HepG2 (cell line): ENCODE data around the gene CSE1L. TPM values are rescaled to one million over a fixed set of nuclear protein-coding genes. Genes with fewer than 3 reads are reported as not detected.
A peak's percentile ranks its signal among the peaks of the same experiment; 100 is the strongest.

Source experiments
- AKAP8 ChIP-seq: sonication (generic); formaldehyde crosslinking; IDR thresholded peaks from 2 replicates; pipeline ENCODE4 v1.5.1; 2020; ENCODE audit warnings: mild to moderate bottlenecking, missing genetic modification reagents
- CHD2 ChIP-seq: IDR thresholded peaks from 2 replicates; pipeline ENCODE4 v1.6.1; 2011; ENCODE audit warnings: low read depth, low read length, improper control_type of control experiment
- EZH2 ChIP-seq: conservative IDR thresholded peaks from 2 replicates; pipeline ENCODE4 v1.6.1; 2012; ENCODE audit warnings: mild to moderate bottlenecking, low read depth, low read length, moderate library complexity
- HNRNPUL1 ChIP-seq: fragments of 200-400 bp; formaldehyde crosslinking; IDR thresholded peaks from 2 replicates; pipeline ENCODE4 v1.6.1; 2017; ENCODE audit warnings: low read depth, mild to moderate bottlenecking, low read length, moderate library complexity
- KDM5B ChIP-seq: sonication (generic); formaldehyde crosslinking; IDR thresholded peaks from 2 replicates; pipeline ENCODE4 v1.4.0; 2020; ENCODE audit warnings: missing genetic modification reagents, mild to moderate bottlenecking, borderline replicate concordance
- MBD4 ChIP-seq: IDR thresholded peaks from 2 replicates; pipeline ENCODE4 v1.6.1; 2012; ENCODE audit warnings: low read length, inconsistent platforms, borderline replicate concordance
- MEF2D ChIP-seq: sonication (generic); formaldehyde crosslinking; IDR thresholded peaks from 2 replicates; pipeline ENCODE4 v1.5.1; 2020; ENCODE audit warnings: mild to moderate bottlenecking, missing genetic modification reagents
- MIER2 ChIP-seq: IDR thresholded peaks from 2 replicates; pipeline ENCODE4 v1.6.1; 2016; ENCODE audit warnings: missing biosample characterization, missing genetic modification reagents
- NCOA5 ChIP-seq: sonication (generic); formaldehyde crosslinking; IDR thresholded peaks from 2 replicates; pipeline ENCODE4 v1.4.0; 2020; ENCODE audit warnings: missing genetic modification reagents
- NR2F6 ChIP-seq, 2 experiments: IDR thresholded peaks; 2 replicates each; pipeline ENCODE4 v1.6.1; 2016; ENCODE audit warnings: antibody characterized with exemption in 1 of 2, mild to moderate bottlenecking in 1 of 2
- PHB2 ChIP-seq: fragments of 450-650 bp; IDR thresholded peaks from 2 replicates; pipeline ENCODE4 v1.6.1; 2018; ENCODE audit not compliant: partially characterized antibody
- PHF21A ChIP-seq: sonication (generic); formaldehyde crosslinking; IDR thresholded peaks from 2 replicates; pipeline ENCODE4 v1.5.0; 2020; ENCODE audit warnings: mild to moderate bottlenecking, missing genetic modification reagents
- POLR2G ChIP-seq: fragments of 200-400 bp; formaldehyde crosslinking; IDR thresholded peaks from 2 replicates; pipeline ENCODE4 v1.6.1; 2018; ENCODE audit warnings: mild to moderate bottlenecking, low read depth, low read length, moderate library complexity
- RBAK ChIP-seq: sonication (generic); formaldehyde crosslinking; IDR thresholded peaks from 2 replicates; pipeline ENCODE4 v1.5.1; 2020; ENCODE audit warnings: mild to moderate bottlenecking, missing genetic modification reagents
- REPIN1 ChIP-seq: sonication (generic); formaldehyde crosslinking; IDR thresholded peaks from 2 replicates; pipeline ENCODE4 v1.8.0; 2022; ENCODE audit warnings: missing genetic modification reagents, low read depth, mild to moderate bottlenecking, borderline replicate concordance
- SETDB1 ChIP-seq: sonication (generic); formaldehyde crosslinking; IDR thresholded peaks from 2 replicates; pipeline ENCODE4 v1.5.1; 2020; ENCODE audit warnings: missing genetic modification reagents, mild to moderate bottlenecking, borderline replicate concordance
- SIX1 ChIP-seq: sonication (generic); formaldehyde crosslinking; IDR thresholded peaks from 2 replicates; pipeline ENCODE4 v1.4.0; 2020; ENCODE audit warnings: missing genetic modification reagents, borderline replicate concordance
- SPEN ChIP-seq: sonication (generic); formaldehyde crosslinking; IDR thresholded peaks from 2 replicates; pipeline ENCODE4 v1.5.1; 2020; ENCODE audit warnings: low read depth, mild to moderate bottlenecking, missing genetic modification reagents
- STAT5B ChIP-seq: sonication (generic); formaldehyde crosslinking; IDR thresholded peaks from 2 replicates; pipeline ENCODE4 v1.4.0; 2020; ENCODE audit warnings: missing genetic modification reagents
- TP53 ChIP-seq: sonication (generic); formaldehyde crosslinking; conservative IDR thresholded peaks from 2 replicates; pipeline ENCODE4 v1.4.0; 2020; ENCODE audit warnings: missing genetic modification reagents
- YEATS2 ChIP-seq: sonication (generic); formaldehyde crosslinking; IDR thresholded peaks from 2 replicates; pipeline ENCODE4 v1.4.0; 2020; ENCODE audit warnings: missing genetic modification reagents, borderline replicate concordance
- ZFP1 ChIP-seq: IDR thresholded peaks from 2 replicates; pipeline ENCODE4 v1.6.1; 2016
- ZNF10 ChIP-seq: sonication (generic); formaldehyde crosslinking; IDR thresholded peaks from 2 replicates; pipeline ENCODE4 v1.4.0; 2020; ENCODE audit warnings: mild to moderate bottlenecking, low read depth, missing genetic modification reagents, borderline replicate concordance
- ZNF564 ChIP-seq: sonication (generic); formaldehyde crosslinking; IDR thresholded peaks from 2 replicates; pipeline ENCODE4 v1.8.1; 2023; ENCODE audit warnings: mild to moderate bottlenecking, missing genetic modification reagents
- ZNF644 ChIP-seq: IDR thresholded peaks from 2 replicates; pipeline ENCODE4 v1.6.1; 2016; ENCODE audit warnings: low read depth
- ZNF672 ChIP-seq: sonication (generic); formaldehyde crosslinking; IDR thresholded peaks from 2 replicates; pipeline ENCODE4 v1.8.1; 2022; ENCODE audit warnings: missing genetic modification reagents
- ZNF7 ChIP-seq: IDR thresholded peaks from 2 replicates; pipeline ENCODE4 v1.6.1; 2016; ENCODE audit warnings: missing biosample characterization, missing genetic modification reagents
- ZNF781 ChIP-seq: sonication (generic); formaldehyde crosslinking; IDR thresholded peaks from 2 replicates; pipeline ENCODE4 v1.5.1; 2020; ENCODE audit warnings: borderline replicate concordance, mild to moderate bottlenecking, missing genetic modification reagents; ENCODE audit errors: not compliant biosample characterization
- ZSCAN30 ChIP-seq: sonication (generic); formaldehyde crosslinking; IDR thresholded peaks from 2 replicates; pipeline ENCODE4 v1.5.0; 2020; ENCODE audit warnings: mild to moderate bottlenecking, missing genetic modification reagents
- polyA plus RNA-seq, 8 experiments: library from polyadenylated mRNA; depleted of rRNA in 3 of 8; stranded (reverse) in 7 of 8; unstranded in 1 of 8; fragments of >200 nt; fragmentation: Illumina TruSeq in 4 of 8; extraction: Trizol in 4 of 8; gene quantifications; 2 replicates each; pipeline versions ENCODE4 v1.2.1 to v1.2.3, GENCODE V29; 2011 to 2016; ENCODE audit warnings: low read depth in 4 of 8, missing spikeins in 1 of 8, mixed read lengths in 1 of 8; ENCODE audit not compliant: insufficient read depth in 1 of 8
- total RNA-seq, 5 experiments: library from RNA; depleted of rRNA; stranded (reverse); fragments of >200 nt; fragmentation: Illumina TruSeq; extraction: Trizol; gene quantifications; 2 replicates each; pipeline ENCODE4 v1.2.3, GENCODE V29; 2016; ENCODE audit warnings: low read depth in 1 of 5
- TF ChIP-seq, protein P1 (sequence below): sonication (generic); formaldehyde crosslinking; IDR thresholded peaks from 2 replicates; pipeline ENCODE4 v1.9.0; 2021; ENCODE audit warnings: missing genetic modification reagents, mild to moderate bottlenecking, borderline replicate concordance
- TF ChIP-seq, protein P2 (sequence below): sonication (generic); formaldehyde crosslinking; IDR thresholded peaks from 2 replicates; pipeline ENCODE4 v1.4.0; 2020; ENCODE audit warnings: missing genetic modification reagents
- TF ChIP-seq, protein P3 (sequence below): sonication (generic); formaldehyde crosslinking; IDR thresholded peaks from 2 replicates; pipeline ENCODE4 v1.8.0; 2022; ENCODE audit warnings: missing genetic modification reagents, mild to moderate bottlenecking, inconsistent platforms, borderline replicate concordance

The CSE1L gene
- total and polyA plus RNA-seq, 2 of the 13 experiments (the other 11 are each of a cell fraction or from before 2014, with no cell fraction given) = 56.9 to 258 TPM

DNA sequence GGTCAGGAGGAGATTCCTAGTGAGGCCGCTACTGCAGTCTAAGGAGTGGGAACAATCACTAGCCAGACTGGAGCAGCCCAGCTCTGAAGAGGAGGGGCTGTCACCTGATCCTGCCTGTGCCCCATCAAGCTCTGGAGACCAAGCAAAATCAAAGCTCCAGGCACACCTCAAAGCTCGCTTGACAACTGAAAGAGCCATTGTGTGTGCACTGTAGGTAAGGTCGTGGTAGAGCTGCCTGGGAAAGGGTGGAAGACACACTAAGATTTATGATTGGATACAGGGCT, 58.2 kb downstream of the CSE1L start (continued):
- TF ChIP-seq, protein P1, sequence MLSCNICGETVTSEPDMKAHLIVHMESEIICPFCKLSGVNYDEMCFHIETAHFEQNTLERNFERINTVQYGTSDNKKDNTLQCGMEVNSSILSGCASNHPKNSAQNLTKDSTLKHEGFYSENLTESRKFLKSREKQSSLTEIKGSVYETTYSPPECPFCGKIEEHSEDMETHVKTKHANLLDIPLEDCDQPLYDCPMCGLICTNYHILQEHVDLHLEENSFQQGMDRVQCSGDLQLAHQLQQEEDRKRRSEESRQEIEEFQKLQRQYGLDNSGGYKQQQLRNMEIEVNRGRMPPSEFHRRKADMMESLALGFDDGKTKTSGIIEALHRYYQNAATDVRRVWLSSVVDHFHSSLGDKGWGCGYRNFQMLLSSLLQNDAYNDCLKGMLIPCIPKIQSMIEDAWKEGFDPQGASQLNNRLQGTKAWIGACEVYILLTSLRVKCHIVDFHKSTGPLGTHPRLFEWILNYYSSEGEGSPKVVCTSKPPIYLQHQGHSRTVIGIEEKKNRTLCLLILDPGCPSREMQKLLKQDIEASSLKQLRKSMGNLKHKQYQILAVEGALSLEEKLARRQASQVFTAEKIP (CRISPR knock-in tag) = no peak
- TF ChIP-seq ZNF10 = no peak
- TF ChIP-seq STAT5B (CRISPR knock-in tag) = no peak
- no peak for TF ChIP-seq ZNF781 (CRISPR knock-in tag)
- no peak for TF ChIP-seq TP53
- TF ChIP-seq, protein P2, sequence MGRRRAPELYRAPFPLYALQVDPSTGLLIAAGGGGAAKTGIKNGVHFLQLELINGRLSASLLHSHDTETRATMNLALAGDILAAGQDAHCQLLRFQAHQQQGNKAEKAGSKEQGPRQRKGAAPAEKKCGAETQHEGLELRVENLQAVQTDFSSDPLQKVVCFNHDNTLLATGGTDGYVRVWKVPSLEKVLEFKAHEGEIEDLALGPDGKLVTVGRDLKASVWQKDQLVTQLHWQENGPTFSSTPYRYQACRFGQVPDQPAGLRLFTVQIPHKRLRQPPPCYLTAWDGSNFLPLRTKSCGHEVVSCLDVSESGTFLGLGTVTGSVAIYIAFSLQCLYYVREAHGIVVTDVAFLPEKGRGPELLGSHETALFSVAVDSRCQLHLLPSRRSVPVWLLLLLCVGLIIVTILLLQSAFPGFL = no peak
- no peak for TF ChIP-seq PHF21A
- TF ChIP-seq NCOA5 = 0 out of 2 replicates have a peak, but pooled peaks have one; percentile 85
- TF ChIP-seq PHB2 = no peak
- TF ChIP-seq ZNF564 (CRISPR knock-in tag) = no peak
- TF ChIP-seq SPEN (CRISPR knock-in tag) = no peak
- peak; percentile 65 for TF ChIP-seq POLR2G
- TF ChIP-seq SIX1 (CRISPR knock-in tag) = peak; percentile 30; the same call in 1 of the 2 replicates
- no peak for TF ChIP-seq ZNF644
- no peak; the same call in 1 of the 2 replicates for TF ChIP-seq AKAP8 (CRISPR knock-in tag)
- no peak for TF ChIP-seq REPIN1 (CRISPR knock-in tag)
- no peak for TF ChIP-seq SETDB1 (CRISPR knock-in tag)
- TF ChIP-seq MIER2 (CRISPR knock-in tag) = no peak
- TF ChIP-seq YEATS2 (CRISPR knock-in tag) = no peak
- no peak for TF ChIP-seq CHD2
- TF ChIP-seq NR2F6 (IDR thresholded peaks at IDR 0.05) = no peak
- no peak for TF ChIP-seq NR2F6 (CRISPR knock-in tag; IDR thresholded peaks at IDR 0.05)
- peak; percentile 43; the same call in 1 of the 2 replicates for TF ChIP-seq MEF2D (CRISPR knock-in tag)
- TF ChIP-seq ZFP1 (CRISPR knock-in tag) = no peak
- no peak for TF ChIP-seq ZNF7
- TF ChIP-seq HNRNPUL1 = no peak
- TF ChIP-seq ZSCAN30 (CRISPR knock-in tag) = no peak
- TF ChIP-seq RBAK = no peak
- no peak for TF ChIP-seq MBD4
- TF ChIP-seq KDM5B (CRISPR knock-in tag) = no peak
- no peak for TF ChIP-seq EZH2
- TF ChIP-seq, protein P3, sequence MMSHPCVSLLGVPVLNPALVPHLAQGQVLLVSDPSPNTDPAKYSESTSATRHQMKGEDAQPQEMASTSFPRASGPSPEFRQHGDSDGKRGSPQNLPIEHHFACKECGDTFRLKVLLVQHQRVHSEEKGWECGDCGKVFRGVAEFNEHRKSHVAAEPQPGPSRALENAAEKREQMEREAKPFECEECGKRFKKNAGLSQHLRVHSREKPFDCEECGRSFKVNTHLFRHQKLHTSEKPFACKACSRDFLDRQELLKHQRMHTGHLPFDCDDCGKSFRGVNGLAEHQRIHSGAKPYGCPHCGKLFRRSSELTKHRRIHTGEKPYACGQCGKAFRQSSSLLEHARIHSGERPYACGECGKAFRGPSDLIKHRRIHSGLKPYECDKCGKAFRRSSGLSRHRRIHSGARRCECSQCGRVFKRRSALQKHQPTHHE (CRISPR knock-in tag) = no peak
- TF ChIP-seq ZNF672 (CRISPR knock-in tag) = no peak
